A673 (cell line): ENCODE measurements around the gene GPC1. TPM values are rescaled to one million over a fixed set of nuclear protein-coding genes. Genes with fewer than 3 reads are reported as not detected.

Experiments used
- BruUV-seq: library from RNA; stranded (reverse); fragments of 400-500 nt; replicated peaks from 2 replicates; lab custom pipeline; 2021; lab: Mats Ljungman, UMichigan
- CTCF ChIA-PET: fragments of 300-600 bp; sonication (Branson Sonifier 250); formaldehyde crosslinking; loops from one replicate; lab custom pipeline; 2022; ENCODE audit warnings: antibody characterized with exemption; lab: Charles Lee
- POLR2A ChIA-PET: fragments of 300-600 bp; sonication (Branson Sonifier 250); formaldehyde crosslinking; loops from one replicate; lab custom pipeline; 2022; ENCODE audit warnings: antibody characterized with exemption; ENCODE audit not compliant: low non-redundant PET; lab: Charles Lee
- DNase-seq: peaks from one replicate; pipeline ENCODE4 v3.0.0-alpha.2; 2015; ENCODE audit warnings: low spot score
- H3K27ac ChIP-seq: fragments of 200-600 bp; sonication (generic); 2 replicates; pipeline ENCODE4 v1.5.1; 2016; ENCODE audit warnings: mixed run types, low read depth, mild to moderate bottlenecking, mixed read lengths, antibody characterized with exemption, low read length; ENCODE audit not compliant: poor library complexity, severe bottlenecking
- H3K27me3 ChIP-seq: fragments of 200-600 bp; sonication (generic); replicated peaks from 2 replicates; pipeline ENCODE4 v1.6.1; 2017; ENCODE audit warnings: mixed run types, low read depth, mild to moderate bottlenecking, mixed read lengths, antibody characterized with exemption, low read length; ENCODE audit not compliant: insufficient read depth, poor library complexity
- H3K36me3 ChIP-seq: fragments of 200-600 bp; sonication (generic); 2 replicates; pipeline ENCODE4 v1.6.1; 2016; ENCODE audit warnings: mixed run types, mild to moderate bottlenecking, mixed read lengths, antibody characterized with exemption, low read length; ENCODE audit not compliant: insufficient read depth, poor library complexity, severe bottlenecking
- H3K4me1 ChIP-seq: fragments of 200-600 bp; sonication (generic); 2 replicates; pipeline ENCODE4 v1.6.1; 2017; ENCODE audit warnings: mixed run types, mild to moderate bottlenecking, mixed read lengths, antibody characterized with exemption, low read length; ENCODE audit not compliant: insufficient read depth, poor library complexity, severe bottlenecking
- H3K4me3 ChIP-seq: fragments of 200-600 bp; sonication (generic); 2 replicates; pipeline ENCODE4 v1.5.1; 2016; ENCODE audit warnings: low read depth, mixed run types, mild to moderate bottlenecking, mixed read lengths, low read length; ENCODE audit not compliant: poor library complexity, severe bottlenecking
- H3K9me3 ChIP-seq: fragments of 200-600 bp; sonication (generic); 2 replicates; pipeline ENCODE4 v1.6.1; 2016; ENCODE audit warnings: mixed run types, low read depth, mild to moderate bottlenecking, mixed read lengths, antibody characterized with exemption, low read length; ENCODE audit not compliant: poor library complexity, severe bottlenecking
- CTCF ChIP-seq: fragments of 300-800, 200-600 bp; sonication (generic); conservative IDR thresholded peaks from 2 replicates; pipeline ENCODE4 v1.5.1; 2017; ENCODE audit warnings: low read depth, mild to moderate bottlenecking, antibody characterized with exemption, low read length, moderate library complexity, mixed read lengths
- EZH2 ChIP-seq: fragments of 200-600 bp; sonication (generic); IDR thresholded peaks from 2 replicates; pipeline ENCODE4 v1.6.1; 2017; ENCODE audit warnings: borderline replicate concordance, low read depth, mild to moderate bottlenecking, mixed read lengths, antibody characterized with exemption, low read length; ENCODE audit not compliant: poor library complexity, severe bottlenecking
- intact Hi-C: fragments of 100-400 bp; cut with micrococcal nuclease; formaldehyde crosslinking; loops from one replicate; pipeline ENCODE4 v1.10.0; 2022; ENCODE audit not compliant: unreplicated experiment
- total RNA-seq: library from RNA; stranded (reverse); gene quantifications from 2 replicates; pipeline ENCODE4 v1.2.3, GENCODE V29; 2021

GPC1 gene
- total RNA-seq, 1 experiment from 2014 or later: 21.2 TPM

GRCh38 chr2:240393831-240394410, 41.5 kb upstream of the GPC1 start:
- Histone ChIP-seq H3K27me3 (no peaks in the 10 kb centered on the region), H3K36me3 (no peaks in the 10 kb centered on the region), H3K27ac (no peak overlapping the region), H3K4me3 (no peak overlapping the region), H3K9me3 (no peaks in the 10 kb centered on the region), H3K4me1 (no peaks in the 10 kb centered on the region)
- no TSS peak for BruUV-seq
- ChIA-PET POLR2A (no interaction called here), CTCF (no interaction called here)
- no peak for DNase-seq
- no peak for TF ChIP-seq EZH2
- intact Hi-C loops: no loop called here

GRCh38 chr2:240394549-240394948, 40.9 kb upstream of the GPC1 start:
- ChIA-PET POLR2A (no interaction called here), CTCF (interaction anchor here (0.7 kb wide), 2 partner anchors 178 to 709 kb away, joined by 3 to 6 read pairs; no protein-coding TSS in a partner anchor)
- no peak for TF ChIP-seq CTCF
- no peaks in the 10 kb centered on the region for H3K27me3 ChIP-seq
- H3K27ac ChIP-seq: no peak overlapping the region
- BruUV-seq: no TSS peak
- intact Hi-C loops: no loop called here
- H3K4me3 ChIP-seq: no peak overlapping the region
- H3K36me3 ChIP-seq: no peaks in the 10 kb centered on the region
- no peaks in the 10 kb centered on the region for H3K4me1 ChIP-seq
- no peak for DNase-seq
- H3K9me3 ChIP-seq: no peaks in the 10 kb centered on the region

GRCh38 chr2:240395448-240395847, 40.0 kb upstream of the GPC1 start:
- ChIA-PET CTCF (interaction anchor here (0.7 kb wide), 1 partner anchor 179 kb away, joined by 3 read pairs; no protein-coding TSS in a partner anchor), POLR2A (no interaction called here)
- H3K27me3 ChIP-seq: no peaks in the 10 kb centered on the region
- intact Hi-C loops: no loop called here
- no peak for TF ChIP-seq EZH2
- TF ChIP-seq CTCF: no peak
- no peaks in the 10 kb centered on the region for H3K4me1 ChIP-seq
- H3K9me3 ChIP-seq: no peaks in the 10 kb centered on the region
- BruUV-seq: no TSS peak
- H3K4me3 ChIP-seq: no peak overlapping the region
- DNase-seq: no peak
- H3K27ac ChIP-seq: no peak overlapping the region
- H3K36me3 ChIP-seq: no peaks in the 10 kb centered on the region
